Measurements from ENCODE around the gene ADGRA3.

DNA sequence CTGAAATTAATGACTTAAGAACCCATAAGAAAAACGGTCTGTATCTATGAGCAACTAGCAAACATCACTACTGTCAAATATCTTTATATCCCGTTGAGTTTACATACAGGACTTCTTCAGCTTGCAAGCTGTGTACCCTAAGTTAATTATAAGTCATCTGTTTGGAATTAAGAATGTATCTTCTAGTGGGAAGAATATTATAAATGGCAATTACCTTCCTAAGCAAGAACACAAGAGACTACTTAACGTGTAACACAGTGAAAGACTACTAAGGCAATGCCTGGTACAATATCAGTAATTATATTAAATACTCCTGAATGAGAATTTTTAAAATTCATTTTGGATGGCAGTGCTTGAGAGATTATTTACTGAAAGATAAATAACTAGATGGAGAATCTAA, 58.5 kb downstream of the ADGRA3 start:
- TF ChIP-seq, protein P1, sequence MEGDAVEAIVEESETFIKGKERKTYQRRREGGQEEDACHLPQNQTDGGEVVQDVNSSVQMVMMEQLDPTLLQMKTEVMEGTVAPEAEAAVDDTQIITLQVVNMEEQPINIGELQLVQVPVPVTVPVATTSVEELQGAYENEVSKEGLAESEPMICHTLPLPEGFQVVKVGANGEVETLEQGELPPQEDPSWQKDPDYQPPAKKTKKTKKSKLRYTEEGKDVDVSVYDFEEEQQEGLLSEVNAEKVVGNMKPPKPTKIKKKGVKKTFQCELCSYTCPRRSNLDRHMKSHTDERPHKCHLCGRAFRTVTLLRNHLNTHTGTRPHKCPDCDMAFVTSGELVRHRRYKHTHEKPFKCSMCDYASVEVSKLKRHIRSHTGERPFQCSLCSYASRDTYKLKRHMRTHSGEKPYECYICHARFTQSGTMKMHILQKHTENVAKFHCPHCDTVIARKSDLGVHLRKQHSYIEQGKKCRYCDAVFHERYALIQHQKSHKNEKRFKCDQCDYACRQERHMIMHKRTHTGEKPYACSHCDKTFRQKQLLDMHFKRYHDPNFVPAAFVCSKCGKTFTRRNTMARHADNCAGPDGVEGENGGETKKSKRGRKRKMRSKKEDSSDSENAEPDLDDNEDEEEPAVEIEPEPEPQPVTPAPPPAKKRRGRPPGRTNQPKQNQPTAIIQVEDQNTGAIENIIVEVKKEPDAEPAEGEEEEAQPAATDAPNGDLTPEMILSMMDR (IDR thresholded peaks at IDR 0.05) = no peak
- no peak for TF ChIP-seq POLR2A (IDR thresholded peaks at IDR 0.05)
